GM23338 (cell line): Measurements from ENCODE around the gene CHI3L1. TPM values are rescaled to one million over a fixed set of nuclear protein-coding genes. Genes with fewer than 3 reads are reported as not detected.
"Not testable (repeated sequence)": the region's sequence is repeated elsewhere in the genome, so short reads cannot be mapped to it uniquely, and the experiment has no call there.

ENCODE experiments used
- ATAC-seq: fragments of 200-7000 bp; cut with Tn5 transposase; 3 replicates; pipeline ENCODE4 v1.9.1; 2020
- DNase-seq: peaks from one replicate; pipeline ENCODE4 v3.0.0-alpha.2; 2015; ENCODE audit warnings: low spot score
- H2AFZ ChIP-seq: fragments of 200-600 bp; sonication (generic); 2 replicates; pipeline ENCODE4 v1.8.0; 2016; ENCODE audit warnings: antibody characterized with exemption, mild to moderate bottlenecking, moderate library complexity
- H3F3A ChIP-seq: fragments of 200-600 bp; sonication (generic); replicated peaks from 2 replicates; pipeline ENCODE4 v1.8.0; 2017; ENCODE audit warnings: antibody characterized with exemption, mixed run types, low read depth
- H3K27ac ChIP-seq: fragments of 200-600 bp; sonication (generic); 2 replicates; pipeline ENCODE4 v1.6.1; 2016; ENCODE audit warnings: low read depth
- H3K27me3 ChIP-seq: fragments of 200-600 bp; sonication (generic); 2 replicates; pipeline ENCODE4 v1.8.0; 2016; ENCODE audit warnings: mild to moderate bottlenecking, mixed run types, moderate library complexity; ENCODE audit not compliant: insufficient read depth
- H3K36me3 ChIP-seq: fragments of 200-600 bp; sonication (generic); 2 replicates; pipeline ENCODE4 v1.8.0; 2016; ENCODE audit warnings: mild to moderate bottlenecking; ENCODE audit not compliant: insufficient read depth
- H3K4me1 ChIP-seq: fragments of 200-600 bp; sonication (generic); 2 replicates; pipeline ENCODE4 v1.8.0; 2016; ENCODE audit warnings: mild to moderate bottlenecking, moderate library complexity; ENCODE audit not compliant: insufficient read depth
- H3K4me2 ChIP-seq: fragments of 200-600 bp; sonication (generic); 2 replicates; pipeline ENCODE4 v1.7.1; 2017; ENCODE audit warnings: mixed run types
- H3K4me3 ChIP-seq: fragments of 200-600 bp; sonication (generic); 2 replicates; pipeline ENCODE4 v1.6.1; 2016; ENCODE audit warnings: mixed run types
- H3K79me2 ChIP-seq: fragments of 200-600 bp; sonication (generic); replicated peaks from 2 replicates; pipeline ENCODE4 v1.8.0; 2017; ENCODE audit warnings: mild to moderate bottlenecking; ENCODE audit not compliant: insufficient read depth
- H3K9me2 ChIP-seq: fragments of 200-600 bp; sonication (generic); 2 replicates; pipeline ENCODE4 v1.8.0; 2017; ENCODE audit not compliant: insufficient read depth
- H4K20me1 ChIP-seq: fragments of 200-600 bp; sonication (generic); replicated peaks from 2 replicates; pipeline ENCODE4 v1.8.0; 2017; ENCODE audit warnings: mild to moderate bottlenecking; ENCODE audit not compliant: insufficient read depth
- H3K27ac Mint-ChIP-seq: 2 replicates; pipeline ENCODE4 v1.8.0; 2020; ENCODE audit warnings: inconsistent platforms, mild to moderate bottlenecking, moderate library complexity, mixed read lengths
- H3K27me3 Mint-ChIP-seq: 3 replicates; pipeline ENCODE4 v1.8.0; 2022; ENCODE audit warnings: low read depth, mild to moderate bottlenecking, moderate library complexity, mixed read lengths, inconsistent platforms; ENCODE audit not compliant: insufficient read depth, poor library complexity
- H3K36me3 Mint-ChIP-seq: 3 replicates; pipeline ENCODE4 v1.8.0; 2021; ENCODE audit warnings: low read depth, mild to moderate bottlenecking, inconsistent platforms, moderate library complexity, mixed read lengths
- H3K4me1 Mint-ChIP-seq: 3 replicates; pipeline ENCODE4 v1.8.0; 2020; ENCODE audit warnings: mild to moderate bottlenecking, inconsistent platforms, mixed read lengths
- H3K4me3 Mint-ChIP-seq: 3 replicates; pipeline ENCODE4 v1.8.0; 2021; ENCODE audit warnings: moderate library complexity, mild to moderate bottlenecking, inconsistent platforms, mixed read lengths
- H3K9me3 Mint-ChIP-seq: 3 replicates; pipeline ENCODE4 v1.8.0; 2020; ENCODE audit warnings: moderate library complexity, mild to moderate bottlenecking, inconsistent platforms, mixed read lengths
- CREB1 ChIP-seq: fragments of 250-450 bp; sonication (Bioruptor Pico); IDR thresholded peaks from 2 replicates; pipeline ENCODE4 v1.5.0; 2020; ENCODE audit warnings: low read depth, mild to moderate bottlenecking, moderate library complexity
- CTCF ChIP-seq, 2 experiments: fragments of 200-600 bp in 1 of 2; sonication (generic) in 1 of 2; conservative IDR thresholded peaks; 2 replicates each; pipeline versions ENCODE4 v1.5.1 to v1.6.1; 2016 to 2017; ENCODE audit warnings: antibody characterized with exemption in 2 of 2, low read depth in 2 of 2, mild to moderate bottlenecking in 2 of 2, moderate library complexity in 1 of 2
- EZH2phosphoT487 ChIP-seq: fragments of 200-600 bp; sonication (generic); IDR thresholded peaks from one replicate; pipeline ENCODE4 v1.8.1; 2018; ENCODE audit warnings: antibody characterized with exemption; ENCODE audit not compliant: unreplicated experiment
- JUNB ChIP-seq: IDR thresholded peaks from one replicate; pipeline ENCODE4 v1.6.1; 2016; ENCODE audit warnings: antibody characterized with exemption; ENCODE audit not compliant: unreplicated experiment
- POLR2AphosphoS5 ChIP-seq: IDR thresholded peaks from 2 replicates; pipeline ENCODE4 v1.6.1; 2016; ENCODE audit warnings: antibody characterized with exemption, low read depth
- STAT1 ChIP-seq: IDR thresholded peaks from one replicate; pipeline ENCODE4 v1.6.1; 2016; ENCODE audit warnings: antibody characterized with exemption; ENCODE audit not compliant: unreplicated experiment
- ZNF331 ChIP-seq: fragments of 250-450 bp; sonication (Bioruptor Pico); IDR thresholded peaks from 2 replicates; pipeline ENCODE4 v1.5.0; 2020; ENCODE audit warnings: low read depth, mild to moderate bottlenecking, moderate library complexity
- ZNF462 ChIP-seq: fragments of 250-450 bp; sonication (Bioruptor Pico); IDR thresholded peaks from 2 replicates; pipeline ENCODE4 v1.5.0; 2020; ENCODE audit warnings: mild to moderate bottlenecking, moderate library complexity
- polyA plus RNA-seq: library from polyadenylated mRNA; unstranded; fragments of >200 nt; fragmentation: Nextera tagmentation; extraction: Ambion mirVana; gene quantifications from 2 replicates; pipeline ENCODE4 v1.2.1, GENCODE V29; 2016
- total RNA-seq: library from RNA; depleted of rRNA; stranded (reverse); fragments of >200 nt; shearing (Covaris generic); gene quantifications from 2 replicates; pipeline ENCODE4 v1.2.3, GENCODE V29; 2014
- TF ChIP-seq, protein P1 (sequence below): IDR thresholded peaks from 2 replicates; pipeline ENCODE4 v1.6.1; 2016; ENCODE audit warnings: antibody characterized with exemption

The CHI3L1 gene
- total and polyA plus RNA-seq, 2 experiments from 2014 or later = 0.76 TPM; not detected in 1

DNA sequence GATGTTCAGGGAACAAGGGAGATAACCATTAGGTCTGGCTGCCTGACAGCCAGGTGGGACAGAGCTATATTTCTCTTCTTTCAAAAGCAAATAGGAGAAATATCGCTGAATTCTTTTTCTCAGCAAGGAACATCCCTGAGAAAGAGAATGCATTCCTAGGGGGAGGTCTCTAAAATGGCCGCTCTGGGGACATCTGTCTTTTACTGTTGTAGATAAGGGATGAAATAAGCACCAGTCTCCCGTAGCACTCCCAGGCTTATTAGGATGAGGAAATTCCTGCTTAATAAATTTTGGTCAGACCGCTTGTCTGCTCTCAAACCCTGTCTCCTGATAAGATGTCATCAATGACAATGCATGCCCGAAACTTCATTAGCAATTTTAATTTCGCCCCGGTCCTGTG, 48.4 kb upstream of the CHI3L1 start:
- not testable (repeated sequence) for H3K4me3 Mint-ChIP-seq, H3K27me3 Mint-ChIP-seq, H3K4me1 Mint-ChIP-seq, H3K79me2 ChIP-seq, H3K9me2 ChIP-seq, H2AFZ ChIP-seq, H3K27ac Mint-ChIP-seq, H3K27ac ChIP-seq, H3K36me3 ChIP-seq, DNase-seq, H3K4me3 ChIP-seq, H3K27me3 ChIP-seq, H3K4me1 ChIP-seq, H3K4me2 ChIP-seq, H3F3A ChIP-seq, ATAC-seq, H4K20me1 ChIP-seq
- Mint-ChIP-seq H3K36me3 (peaks cover 13% of the 10 kb centered on the region), H3K9me3 (peaks cover 44% of the 10 kb centered on the region)

GRCh38 chr1:203229471-203230135, 43.1 kb upstream of the CHI3L1 start, which contains the start of gene CHIT1:
CHIT1 (minus strand) TSS chr1:203229673; CDS start chr1:203229636, 37 bp downstream.
- Histone ChIP-seq H3K4me2 (no peak within 1 kb of the TSS), H4K20me1 (no peaks in the 10 kb centered on the region), H3K4me3 (no peak within 1 kb of the TSS), H3K27me3 (no peaks in the 10 kb centered on the region), H3K9me2 (no peaks in the 10 kb centered on the region), H3K4me1 (no peaks in the 10 kb centered on the region), H3K79me2 (no peaks in the 10 kb centered on the region), H2AFZ (no peak within 1 kb of the TSS), H3K36me3 (no peaks in the 10 kb centered on the region), H3F3A (no peaks in the 10 kb centered on the region), H3K27ac (no peak within 1 kb of the TSS)
- Mint-ChIP-seq H3K9me3 (peaks cover 17% of the 10 kb centered on the region), H3K4me1 (no peaks in the 10 kb centered on the region), H3K4me3 (no peak within 1 kb of the TSS), H3K27ac (no peak within 1 kb of the TSS), H3K36me3 (peaks cover under 1% of the 10 kb centered on the region), H3K27me3 (peaks cover 13% of the 10 kb centered on the region)
- no peak for DNase-seq
- ATAC-seq = no peak
- TF ChIP-seq JUNB (no peak), CTCF (conservative IDR thresholded peaks at IDR 0.05; ENCODE audit: low read depth in 2 of 2) (no peak), ZNF331 (no peak), EZH2phosphoT487 (no peak), ZNF462 (CRISPR knock-in tag) (no peak), STAT1 (no peak), CREB1 (CRISPR knock-in tag) (no peak), POLR2AphosphoS5 (no peak)
- TF ChIP-seq, protein P1, sequence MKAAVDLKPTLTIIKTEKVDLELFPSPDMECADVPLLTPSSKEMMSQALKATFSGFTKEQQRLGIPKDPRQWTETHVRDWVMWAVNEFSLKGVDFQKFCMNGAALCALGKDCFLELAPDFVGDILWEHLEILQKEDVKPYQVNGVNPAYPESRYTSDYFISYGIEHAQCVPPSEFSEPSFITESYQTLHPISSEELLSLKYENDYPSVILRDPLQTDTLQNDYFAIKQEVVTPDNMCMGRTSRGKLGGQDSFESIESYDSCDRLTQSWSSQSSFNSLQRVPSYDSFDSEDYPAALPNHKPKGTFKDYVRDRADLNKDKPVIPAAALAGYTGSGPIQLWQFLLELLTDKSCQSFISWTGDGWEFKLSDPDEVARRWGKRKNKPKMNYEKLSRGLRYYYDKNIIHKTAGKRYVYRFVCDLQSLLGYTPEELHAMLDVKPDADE = no peak
